OCI-M2 (cell line): ENCODE measurements around the gene PYROXD2.

Experiments
- DNase-seq: peaks from one replicate; lab custom pipeline; 2025; ENCODE audit not compliant: unreplicated experiment; lab: John Stamatoyannopoulos, UW

PYROXD2 gene

GRCh38 chr10:98414932-98415730 is at the start of gene PYROXD2:
Gene PYROXD2, minus strand, starts transcription at chr10:98415182. Its CDS starts 47 bp downstream, at chr10:98415135.
- no peak for DNase-seq

GRCh38 chr10:98463976-98464754 is 49.2 kb upstream of the PYROXD2 start:
- no peak for DNase-seq

GRCh38 chr10:98463016-98463415 is 48.0 kb upstream of the PYROXD2 start:
- DNase-seq, result peak; percentile 44

GRCh38 chr10:98461500-98461842 is 46.5 kb upstream of the PYROXD2 start:
- DNase-seq, result no peak

GRCh38 chr10:98460837-98461499 is 46.0 kb upstream of the PYROXD2 start:
- DNase-seq, result peak; percentile 98

- no peak for DNase-seq
Measured at GRCh38 chr10:98458809-98459784, 44.1 kb upstream of the PYROXD2 start.

- no peak for DNase-seq
Measured at GRCh38 chr10:98457721-98458120, 42.7 kb upstream of the PYROXD2 start.

GRCh38 chr10:98456686-98457482 is 41.9 kb upstream of the PYROXD2 start:
- no peak for DNase-seq

GRCh38 chr10:98456043-98456570 is 41.1 kb upstream of the PYROXD2 start:
- no peak for DNase-seq

- DNase-seq, result no peak
Measured at GRCh38 chr10:98453729-98454128, 38.7 kb upstream of the PYROXD2 start.

- no peak for DNase-seq
Measured at GRCh38 chr10:98450618-98451017, 35.6 kb upstream of the PYROXD2 start.

- no peak for DNase-seq
Measured at GRCh38 chr10:98449287-98449686, 34.3 kb upstream of the PYROXD2 start.

- no peak for DNase-seq
Measured at GRCh38 chr10:98446661-98447221, 31.8 kb upstream of the PYROXD2 start, which contains the start of gene HPS1. Gene HPS1, minus strand, starts transcription at chr10:98446935. Its CDS starts 3,695 bp downstream, at chr10:98443240.

- DNase-seq, result no peak
Measured at GRCh38 chr10:98446151-98446660, 31.2 kb upstream of the PYROXD2 start.

GRCh38 chr10:98445200-98445812 is 30.3 kb upstream of the PYROXD2 start:
- DNase-seq, result no peak

- DNase-seq, result no peak
Measured at GRCh38 chr10:98444314-98445006, 29.5 kb upstream of the PYROXD2 start.

- no peak for DNase-seq
Measured at GRCh38 chr10:98438715-98439114, 23.7 kb upstream of the PYROXD2 start.

GRCh38 chr10:98436704-98437103 is 21.7 kb upstream of the PYROXD2 start:
- DNase-seq, result no peak
